H1 (cell line): ENCODE data around the gene WNT1. TPM values are rescaled to one million over a fixed set of nuclear protein-coding genes. Genes with fewer than 3 reads are reported as not detected.

Source experiments
- CEBPB ChIP-seq: IDR thresholded peaks from 2 replicates; pipeline ENCODE4 v1.6.1; 2012; ENCODE audit warnings: low read depth, low read length
- CHD7 ChIP-seq: fragments of 300-600 bp; sonication (generic); IDR thresholded peaks from 2 replicates; pipeline ENCODE4 v1.7.1; 2012; ENCODE audit warnings: low read length, moderate library complexity, mild to moderate bottlenecking, inconsistent platforms; ENCODE audit not compliant: insufficient replicate concordance
- HDAC2 ChIP-seq, 2 experiments: fragments of 300-600 bp in 1 of 2; sonication (generic) in 1 of 2; IDR thresholded peaks; 2 replicates each; pipeline ENCODE4 v1.6.1; 2011 to 2012; ENCODE audit warnings: low read depth in 2 of 2, low read length in 2 of 2, mild to moderate bottlenecking in 2 of 2, moderate library complexity in 2 of 2, borderline replicate concordance in 1 of 2, inconsistent platforms in 1 of 2
- RNF2 ChIP-seq: fragments of 200-900, 300-1000 bp; sonication (generic); IDR thresholded peaks from 2 replicates; pipeline ENCODE4 v1.7.1; 2016; ENCODE audit warnings: borderline replicate concordance, low read depth, mild to moderate bottlenecking, antibody characterized with exemption, low read length; ENCODE audit not compliant: poor library complexity, severe bottlenecking; ENCODE audit errors: missing control alignments
- SIRT6 ChIP-seq: IDR thresholded peaks from one replicate; pipeline ENCODE4 v1.7.1; 2012; ENCODE audit warnings: low read length, inconsistent platforms
- polyA plus RNA-seq, 7 experiments: library from polyadenylated mRNA; depleted of rRNA in 3 of 7; stranded (reverse) in 5 of 7; unstranded in 2 of 7; fragments of >200 nt in 5 of 7; fragments of 200-250 nt in 2 of 7; gene quantifications; 1 replicate in 5 of 7; 2 replicates in 1 of 7; 4 replicates in 1 of 7; pipeline versions ENCODE4 v1.2.1 to v1.2.3, GENCODE V29; 2011 to 2013; ENCODE audit warnings: missing spikeins in 2 of 7, mixed read lengths in 2 of 7
- total RNA-seq: library from RNA; stranded (reverse); fragmentation: NEBNext Ultra II Directional; extraction: Animal tissue kit (Norgen Biotek cat#: 25700); gene quantifications from 2 replicates; pipeline ENCODE4 v1.2.1, GENCODE V29; 2021
- TF ChIP-seq, protein P1 (sequence below): IDR thresholded peaks from 2 replicates; pipeline ENCODE4 v1.6.1; 2012; ENCODE audit warnings: inconsistent platforms
- TF ChIP-seq, protein P2 (sequence below): IDR thresholded peaks from 2 replicates; pipeline ENCODE4 v1.6.1; 2011; ENCODE audit warnings: low read length, improper control_type of control experiment

Gene WNT1
- total and polyA plus RNA-seq, 2 of the 8 experiments (the other 6 are each of a cell fraction or from before 2014, with no cell fraction given), result not detected

GRCh38 chr12:48978741-48979601 is 849 bp downstream of the WNT1 start (continued):
- TF ChIP-seq CHD7 (no peak), RNF2 (peak; percentile 48), SIRT6 (no peak), HDAC2 (IDR thresholded peaks at IDR 0.05; ENCODE audit: borderline replicate concordance in 1 of 2, low read depth in 2 of 2, low read length in 2 of 2) (no peak), CEBPB (no peak)
- TF ChIP-seq, protein P1, sequence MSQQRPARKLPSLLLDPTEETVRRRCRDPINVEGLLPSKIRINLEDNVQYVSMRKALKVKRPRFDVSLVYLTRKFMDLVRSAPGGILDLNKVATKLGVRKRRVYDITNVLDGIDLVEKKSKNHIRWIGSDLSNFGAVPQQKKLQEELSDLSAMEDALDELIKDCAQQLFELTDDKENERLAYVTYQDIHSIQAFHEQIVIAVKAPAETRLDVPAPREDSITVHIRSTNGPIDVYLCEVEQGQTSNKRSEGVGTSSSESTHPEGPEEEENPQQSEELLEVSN, result no peak
- TF ChIP-seq, protein P2, sequence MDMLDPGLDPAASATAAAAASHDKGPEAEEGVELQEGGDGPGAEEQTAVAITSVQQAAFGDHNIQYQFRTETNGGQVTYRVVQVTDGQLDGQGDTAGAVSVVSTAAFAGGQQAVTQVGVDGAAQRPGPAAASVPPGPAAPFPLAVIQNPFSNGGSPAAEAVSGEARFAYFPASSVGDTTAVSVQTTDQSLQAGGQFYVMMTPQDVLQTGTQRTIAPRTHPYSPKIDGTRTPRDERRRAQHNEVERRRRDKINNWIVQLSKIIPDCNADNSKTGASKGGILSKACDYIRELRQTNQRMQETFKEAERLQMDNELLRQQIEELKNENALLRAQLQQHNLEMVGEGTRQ, result no peak
